Thymus (tissue), 14 donors: Measurements from ENCODE around the gene DNAJB4. TPM values are rescaled to one million over a fixed set of nuclear protein-coding genes. Genes with fewer than 3 reads are reported as not detected.

Source experiments
- DNase-seq, 9 donors: peaks; one replicate each; pipeline ENCODE4 v3.0.0-alpha.2; 2013; ENCODE audit warnings: low spot score in 9 of 9, low read depth in 6 of 9, missing footprints in 1 of 9
- H3K27ac ChIP-seq, 2 donors: one replicate each; pipeline ENCODE4 v1.5.1; 2013; ENCODE audit warnings: control low read depth in 1 of 2, low read depth in 1 of 2, low read length in 1 of 2, mild to moderate bottlenecking in 1 of 2, moderate library complexity in 1 of 2
- H3K27me3 ChIP-seq, 2 donors: one replicate each; pipeline ENCODE4 v1.5.1; 2013; ENCODE audit warnings: low read length in 1 of 2; ENCODE audit not compliant: control insufficient read depth in 2 of 2, insufficient read depth in 1 of 2
- H3K36me3 ChIP-seq, 2 donors: one replicate each; pipeline ENCODE4 v1.5.1; 2013; ENCODE audit warnings: low read length in 1 of 2, mild to moderate bottlenecking in 1 of 2, moderate library complexity in 1 of 2; ENCODE audit not compliant: control insufficient read depth in 2 of 2, insufficient read depth in 2 of 2
- H3K4me1 ChIP-seq, 2 donors: one replicate each; pipeline ENCODE4 v1.5.1; 2013; ENCODE audit warnings: low read length in 2 of 2; ENCODE audit not compliant: control insufficient read depth in 2 of 2, insufficient read depth in 2 of 2
- H3K4me3 ChIP-seq, 2 donors: one replicate each; pipeline ENCODE4 v1.5.1; 2013; ENCODE audit warnings: low read length in 2 of 2, control low read depth in 1 of 2, mild to moderate bottlenecking in 1 of 2
- H3K9me3 ChIP-seq, 2 donors: one replicate each; pipeline ENCODE4 v1.5.1; 2013; ENCODE audit warnings: low read length in 1 of 2, mild to moderate bottlenecking in 1 of 2; ENCODE audit not compliant: control insufficient read depth in 2 of 2, insufficient read depth in 1 of 2
- WGBS: extraction: QIAGEN DNeasy Blood & Tissue Kit; methylation state at CpG from one replicate; pipeline ENCODE4 v1.1.7; 2013; 5-methylcytosine and 5-hydroxymethylcytosine counted together
- long read RNA-seq, 10 donors: transcript quantifications; one replicate each; lab custom pipeline, GENCODE V29; 2026
- polyA plus RNA-seq: library from polyadenylated mRNA; stranded (reverse); fragments of 200-250 nt; gene quantifications from one replicate; pipeline ENCODE4 v1.2.3, GENCODE V29; 2013
- total RNA-seq: library from RNA; stranded (reverse); fragments of 120-200 nt; gene quantifications from one replicate; pipeline ENCODE4 v1.2.4, GENCODE V29; 2013
- donor health status: healthy.

The DNAJB4 gene
- total RNA-seq (17.8 TPM), polyA plus RNA-seq (16.1 TPM)
- long read RNA-seq, donor 1 = 0 reads
- long read RNA-seq, donor 2, transcript DNAJB4-201 (3 exons, 2,988 nt) = major isoform, 9 of 32 reads
- long read RNA-seq, donor 2, partial matches to known transcripts = 21 of 32 reads
- long read RNA-seq, donor 2, other reads (novel, unspliced or antisense) = 0 of 32 reads
- long read RNA-seq, donor 3, partial matches to known transcripts = 5 of 8 reads
- long read RNA-seq, donor 3, other reads (novel, unspliced or antisense) = 0 of 8 reads
- long read RNA-seq, donor 4, partial matches to known transcripts = 0 of 2 reads
- long read RNA-seq, donor 4, other reads (novel, unspliced or antisense) = 0 of 2 reads
- long read RNA-seq, donor 5, transcript DNAJB4-201 (3 exons, 2,988 nt) = major isoform, 6 of 15 reads
- long read RNA-seq, donor 5, partial matches to known transcripts = 6 of 15 reads
- long read RNA-seq, donor 5, other reads (novel, unspliced or antisense) = 0 of 15 reads
- long read RNA-seq, donor 6, partial matches to known transcripts = 0 of 3 reads
- long read RNA-seq, donor 6, other reads (novel, unspliced or antisense) = 0 of 3 reads
- long read RNA-seq, donor 7, transcript DNAJB4-201 (3 exons, 2,988 nt) = major isoform, 17 of 47 reads
- long read RNA-seq, donor 7, partial matches to known transcripts = 29 of 47 reads
- long read RNA-seq, donor 7, other reads (novel, unspliced or antisense) = 0 of 47 reads
- long read RNA-seq, donor 8, partial matches to known transcripts = 0 of 5 reads
- long read RNA-seq, donor 8, other reads (novel, unspliced or antisense) = 0 of 5 reads
- long read RNA-seq, donor 9, partial matches to known transcripts = 0 of 3 reads
- long read RNA-seq, donor 9, other reads (novel, unspliced or antisense) = 0 of 3 reads
- long read RNA-seq, donor 10, transcript DNAJB4-201 (3 exons, 2,988 nt) = major isoform, 6 of 7 reads
- long read RNA-seq, donor 10, partial matches to known transcripts = 0 of 7 reads
- long read RNA-seq, donor 10, other reads (novel, unspliced or antisense) = 0 of 7 reads

- Histone ChIP-seq H3K27me3 (no peaks in the 10 kb centered on the region), H3K4me1 (no peaks in the 10 kb centered on the region), H3K9me3 (no peaks in the 10 kb centered on the region), H3K36me3 (no peaks in the 10 kb centered on the region), H3K27ac (peak within 1 kb of the TSS; percentile 85 to 96), H3K4me3 (peak within 1 kb of the TSS; percentile 57 to 61)
- WGBS = under 1% methylated on average over 12 of the region's 12 CpGs
- peak; percentile 80 to 99 (median 94) for DNase-seq
These were observed at the start of gene DNAJB4 for GRCh38 chr1:78004719-78005447. TSS of gene DNAJB4 (plus strand) at chr1:78004939. CDS start at chr1:78005111, 172 bp downstream.

- no peaks in the 10 kb centered on the region for H3K27me3 ChIP-seq
- no peak for DNase-seq
- no peak overlapping the region for H3K4me3 ChIP-seq
- no peaks in the 10 kb centered on the region for H3K4me1 ChIP-seq
- H3K36me3 ChIP-seq = peaks cover 59 to 91% of the 10 kb centered on the region in 2 donors
- WGBS = 97% methylated on average over 3 of the region's 3 CpGs
- no peak overlapping the region for H3K27ac ChIP-seq
- no peaks in the 10 kb centered on the region for H3K9me3 ChIP-seq
These were observed 49.0 kb upstream of the DNAJB4 start for GRCh38 chr1:77955709-77956108.

GRCh38 chr1:77956464-77956863 is 48.3 kb upstream of the DNAJB4 start:
- H3K36me3 ChIP-seq = peaks cover 57 to 91% of the 10 kb centered on the region in 2 donors
- no peaks in the 10 kb centered on the region for H3K4me1 ChIP-seq
- no peaks in the 10 kb centered on the region for H3K9me3 ChIP-seq
- DNase-seq = no peak
- H3K27ac ChIP-seq = no peak overlapping the region
- H3K4me3 ChIP-seq = no peak overlapping the region
- no peaks in the 10 kb centered on the region for H3K27me3 ChIP-seq
- WGBS = 98% methylated on average over 3 of the region's 3 CpGs

- Histone ChIP-seq H3K27ac (no peak overlapping the region), H3K27me3 (no peaks in the 10 kb centered on the region), H3K4me3 (no peak overlapping the region), H3K4me1 (no peaks in the 10 kb centered on the region), H3K36me3 (peaks cover 50 to 90% of the 10 kb centered on the region in 2 donors), H3K9me3 (no peaks in the 10 kb centered on the region)
- DNase-seq = no peak
These were observed 46.3 kb upstream of the DNAJB4 start for GRCh38 chr1:77958391-77958790.

- WGBS = 99% methylated on average over 2 of the region's 2 CpGs
- H3K4me3 ChIP-seq = no peak overlapping the region
These were observed 45.9 kb upstream of the DNAJB4 start for GRCh38 chr1:77958850-77959249.

GRCh38 chr1:77961392-77961791 is 43.3 kb upstream of the DNAJB4 start:
- H3K27ac ChIP-seq = no peak overlapping the region
- H3K27me3 ChIP-seq = no peaks in the 10 kb centered on the region
- no peak overlapping the region for H3K4me3 ChIP-seq
- H3K36me3 ChIP-seq = peaks cover 46 to 96% of the 10 kb centered on the region in 2 donors
- no peaks in the 10 kb centered on the region for H3K9me3 ChIP-seq
- no peaks in the 10 kb centered on the region for H3K4me1 ChIP-seq
- DNase-seq = no peak
- 99% methylated on average over 2 of the region's 2 CpGs for WGBS

More at GRCh38 chr1:77958850-77959249, 45.9 kb upstream of the DNAJB4 start:
- no peaks in the 10 kb centered on the region for H3K27me3 ChIP-seq
- H3K36me3 ChIP-seq = peaks cover 51 to 92% of the 10 kb centered on the region in 2 donors
- no peak overlapping the region for H3K27ac ChIP-seq
- no peaks in the 10 kb centered on the region for H3K9me3 ChIP-seq
- no peaks in the 10 kb centered on the region for H3K4me1 ChIP-seq
- DNase-seq = no peak

- no peak overlapping the region for H3K4me3 ChIP-seq
- peaks cover 19 to 90% of the 10 kb centered on the region in 2 donors for H3K36me3 ChIP-seq
- H3K4me1 ChIP-seq = no peaks in the 10 kb centered on the region
- H3K27ac ChIP-seq = no peak overlapping the region
- no peaks in the 10 kb centered on the region for H3K27me3 ChIP-seq
- DNase-seq = peak in 3 of 9 donors; percentile 6 to 59 (median 17)
- H3K9me3 ChIP-seq = no peaks in the 10 kb centered on the region
- WGBS = 44% methylated on average over 3 of the region's 3 CpGs
These were observed 38.4 kb upstream of the DNAJB4 start for GRCh38 chr1:77966291-77966690.

GRCh38 chr1:77970192-77970591 is 34.5 kb upstream of the DNAJB4 start:
- no peak overlapping the region for H3K4me3 ChIP-seq
- H3K27ac ChIP-seq = no peak overlapping the region
- H3K9me3 ChIP-seq = no peaks in the 10 kb centered on the region
- 96% methylated on average over 1 of the region's 1 CpG for WGBS
- no peak for DNase-seq
- H3K4me1 ChIP-seq = peaks cover 0 to 2% of the 10 kb centered on the region in 2 donors
- H3K36me3 ChIP-seq = peaks cover 5 to 69% of the 10 kb centered on the region in 2 donors
- no peaks in the 10 kb centered on the region for H3K27me3 ChIP-seq
